Dedifferentiated amniotic fluid mesenchymal stem cell (primary cell): ENCODE data around the gene PDGFB.
A peak's percentile ranks its signal among the peaks of the same experiment; 100 is the strongest.

Experiments
- DNase-seq: peaks from one replicate; pipeline ENCODE4 v3.0.0-alpha.2; 2016; ENCODE audit errors: extremely low spot score

The PDGFB gene

DNA sequence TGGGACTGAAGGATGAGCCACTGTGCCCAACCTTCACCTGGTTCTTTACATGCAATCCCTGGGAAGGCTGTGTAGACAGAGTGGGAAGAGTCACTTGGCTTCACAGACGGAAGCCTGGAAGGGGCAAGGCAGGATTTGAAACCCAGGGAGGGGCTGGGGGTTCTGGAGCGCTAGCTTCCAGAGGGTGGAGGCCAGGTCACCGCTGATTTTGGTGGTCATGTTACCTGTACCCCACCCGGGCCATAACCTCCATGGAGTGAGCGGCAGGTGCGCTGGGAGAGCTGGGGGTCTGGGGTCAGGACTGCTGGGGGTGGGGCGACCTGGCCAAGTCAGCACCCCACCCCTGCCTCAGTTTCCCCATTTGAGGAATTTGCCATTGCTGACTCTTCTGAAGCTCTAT lies 38.3 kb downstream of the PDGFB start:
- no peak for DNase-seq

DNA sequence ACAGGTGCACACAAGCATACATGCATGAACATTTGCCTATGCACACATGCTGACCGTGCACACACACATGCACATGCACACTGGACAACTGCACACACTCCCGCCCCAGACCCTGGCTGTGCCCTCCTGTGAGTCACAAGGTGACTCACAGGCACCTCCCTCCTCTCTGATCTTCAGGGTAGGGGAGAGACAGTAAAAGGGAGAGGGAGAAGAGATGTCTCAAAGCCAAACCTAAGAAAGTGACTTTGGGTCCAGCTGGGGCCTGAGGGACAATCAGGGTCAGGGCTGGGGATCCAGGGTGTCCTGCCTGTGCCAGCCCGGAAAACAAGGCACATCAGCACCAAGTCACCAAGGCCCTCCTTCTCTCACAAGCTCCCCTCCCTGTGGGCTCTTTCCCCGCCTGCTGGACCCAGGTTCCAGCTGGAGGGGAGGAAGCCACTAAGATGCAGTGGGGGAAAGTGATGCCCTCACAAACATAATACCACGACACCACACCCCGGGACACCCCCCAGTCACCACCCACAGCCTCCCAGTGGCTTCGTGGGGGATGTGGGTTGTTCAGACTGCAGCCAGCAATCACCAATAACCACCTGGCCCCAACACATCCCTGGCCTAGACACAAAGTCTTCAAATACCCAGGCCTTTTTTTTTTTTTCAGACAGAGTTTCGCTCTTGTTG lies 39.3 kb downstream of the PDGFB start:
- no peak for DNase-seq

DNA sequence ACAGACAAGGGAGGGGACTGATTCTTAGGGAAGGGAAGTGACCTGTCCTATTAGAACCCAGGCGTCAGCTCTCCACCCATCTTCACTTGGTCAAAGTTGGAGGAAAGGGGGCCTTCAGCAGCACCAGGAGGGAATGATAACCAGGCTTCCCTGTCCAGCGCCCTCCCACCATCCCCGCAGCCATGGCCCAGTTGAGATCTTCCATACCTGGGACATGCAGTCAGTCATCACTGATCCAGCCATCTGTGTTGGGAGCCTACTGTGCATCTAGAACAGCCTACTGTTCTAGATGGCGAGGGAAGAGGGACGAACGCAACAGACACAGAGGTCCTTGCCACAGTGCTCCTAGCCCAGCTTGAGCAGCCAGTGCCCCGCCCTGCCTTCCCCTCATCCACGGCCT lies 40.6 kb downstream of the PDGFB start:
- no peak for DNase-seq

DNA sequence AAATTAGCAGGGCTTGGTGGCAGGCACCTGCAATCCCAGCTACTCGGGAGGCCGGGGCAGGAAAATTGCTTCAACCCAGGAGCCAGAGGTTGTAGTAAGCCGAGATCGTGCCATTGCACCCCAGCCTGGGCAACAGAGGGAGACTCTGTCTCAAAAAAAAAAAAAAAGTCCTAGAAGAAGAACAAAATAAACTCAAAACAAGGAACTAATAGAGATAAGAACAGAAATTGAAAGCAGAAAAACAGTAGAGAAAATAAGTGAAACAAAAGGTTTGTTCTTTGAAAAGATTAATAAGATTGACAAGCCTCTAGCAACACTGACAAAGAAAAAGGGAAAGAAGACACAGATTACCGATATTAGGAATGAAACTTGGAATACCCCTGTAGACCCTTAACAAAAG lies 47.2 kb downstream of the PDGFB start:
- DNase-seq, result no peak

DNA sequence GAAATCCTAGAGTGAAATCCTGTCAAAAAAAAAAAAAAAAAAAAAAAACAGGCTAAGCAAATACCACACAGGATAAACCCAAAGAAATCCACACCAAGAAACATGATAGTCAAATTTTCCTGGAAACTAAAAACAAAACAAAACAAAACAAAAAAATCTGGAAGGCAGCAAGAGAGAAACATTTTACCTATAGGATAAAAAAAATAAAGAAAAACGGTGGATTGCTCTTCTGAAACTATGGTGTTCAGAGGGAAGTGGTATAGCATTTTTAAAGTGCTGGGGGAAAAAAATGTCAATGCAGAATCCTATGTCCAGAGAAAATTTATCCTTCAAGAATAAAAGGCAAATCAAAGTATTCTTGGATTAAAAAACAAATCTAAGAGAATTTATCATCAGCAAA lies 50.7 kb downstream of the PDGFB start:
- no peak for DNase-seq

DNA sequence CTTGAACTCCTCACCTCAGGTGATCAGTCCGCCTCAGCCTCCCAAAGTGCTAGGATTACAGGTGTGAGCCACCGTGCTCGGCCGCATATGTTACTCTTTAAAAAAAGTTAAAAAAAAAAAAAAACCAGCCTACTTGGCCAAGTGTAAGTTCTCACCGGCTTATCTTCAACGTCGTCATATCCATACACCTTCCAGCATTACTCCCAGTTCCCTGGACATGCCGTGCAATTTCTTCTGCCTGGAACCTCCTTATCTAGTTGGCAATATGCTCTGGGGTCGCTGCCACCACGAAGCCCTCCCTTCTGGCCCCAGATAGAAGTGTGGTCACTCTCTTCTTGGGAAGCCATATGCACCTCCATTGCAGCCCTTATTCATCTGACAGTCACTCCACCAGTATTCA lies 56.0 kb downstream of the PDGFB start:
- DNase-seq, result no peak

DNA sequence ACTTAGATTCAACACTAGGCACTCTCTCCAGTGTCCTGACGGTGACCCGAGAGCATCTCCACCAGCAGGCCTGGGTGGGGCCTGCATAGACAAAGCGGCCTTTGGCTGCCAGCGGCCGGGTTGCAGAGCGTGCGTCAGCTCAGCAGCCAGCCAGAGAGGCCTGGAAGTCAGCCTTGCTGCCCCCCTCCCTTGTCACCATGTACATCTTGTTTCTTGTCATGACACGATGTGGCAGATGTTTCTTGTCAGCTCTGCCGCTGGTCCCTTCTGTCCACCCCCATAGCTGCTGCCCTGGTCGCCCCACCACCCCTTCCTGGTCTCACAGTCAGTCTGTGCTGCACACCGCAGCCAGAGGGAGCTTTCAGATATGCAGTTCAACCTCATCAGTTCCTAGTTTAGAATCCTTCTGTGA lies 59.2 kb downstream of the PDGFB start:
- DNase-seq, result no peak

DNA sequence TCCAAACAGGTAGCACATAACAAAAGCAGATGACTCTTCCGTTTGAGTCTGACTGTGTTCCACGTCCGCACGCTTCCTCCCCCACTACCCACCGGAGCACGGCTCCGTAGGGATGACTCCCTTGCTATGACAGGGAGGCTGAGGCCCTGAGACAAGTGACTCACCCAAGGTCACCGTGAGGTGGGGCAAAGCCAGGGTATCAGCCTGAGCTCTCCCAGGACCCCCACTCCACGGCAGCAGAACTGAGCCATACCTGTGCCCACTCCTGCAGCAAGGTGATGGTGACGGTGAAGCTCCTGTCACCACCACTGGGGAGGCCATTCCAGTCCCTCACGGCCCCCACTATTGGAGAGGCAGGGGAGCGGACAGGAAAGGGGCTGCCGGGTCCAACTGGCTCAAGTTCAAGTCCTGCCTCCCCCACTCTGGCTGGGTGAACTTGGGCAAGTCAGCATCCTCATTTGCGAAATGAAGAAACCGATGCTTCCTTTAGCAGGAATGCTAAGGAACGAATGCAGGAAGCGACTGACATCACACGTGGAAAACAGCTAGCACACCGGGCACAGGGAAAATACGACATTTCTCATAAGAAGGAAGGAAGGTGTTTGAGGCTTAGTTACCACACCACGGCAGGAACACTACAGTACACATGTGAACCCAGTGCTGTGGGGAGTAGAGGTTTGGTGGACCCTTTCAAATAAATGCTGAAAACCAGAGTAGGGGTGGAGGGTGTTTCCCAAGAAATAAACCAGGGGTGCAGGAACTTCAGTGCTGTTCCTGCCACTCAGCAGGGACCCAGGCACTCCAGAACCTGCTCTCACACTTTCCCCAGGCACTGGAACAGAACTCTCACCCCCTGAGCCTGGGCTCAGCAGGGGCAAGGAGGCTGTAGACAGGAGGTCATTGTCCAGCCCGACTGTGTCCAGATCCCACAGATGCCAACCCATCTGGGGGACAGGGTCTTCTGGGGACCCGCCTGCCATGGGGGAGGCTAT lies 59.9 kb downstream of the PDGFB start:
- no peak for DNase-seq

DNA sequence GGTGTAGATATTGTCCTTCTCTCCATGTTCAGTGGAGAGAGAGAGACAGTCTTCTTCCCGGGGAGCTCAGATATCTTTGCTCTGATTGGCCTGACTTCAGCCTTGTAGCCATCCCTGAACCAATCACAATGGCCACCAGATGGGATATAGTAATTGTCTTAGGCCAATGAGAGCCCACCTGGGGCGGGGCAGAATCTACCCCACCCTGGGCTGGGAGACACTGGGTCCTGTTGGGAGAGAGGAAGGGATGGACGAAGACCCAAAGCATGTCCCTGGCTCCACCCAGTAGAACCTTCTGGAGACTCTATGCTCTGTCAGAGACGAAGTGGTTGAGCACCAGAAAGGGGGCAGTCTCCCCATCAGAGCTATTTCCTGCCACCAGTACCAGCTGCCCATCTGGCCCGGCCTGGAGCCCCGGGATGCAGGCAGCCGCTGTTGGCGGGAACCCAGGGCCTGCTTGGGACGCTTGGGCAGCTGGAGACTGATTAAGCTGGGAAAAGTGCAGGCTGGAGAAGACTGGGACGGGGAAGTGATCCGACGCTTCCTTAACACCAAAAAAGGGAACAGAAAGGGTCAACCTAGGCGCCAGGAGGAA lies 60.7 kb downstream of the PDGFB start:
- no peak for DNase-seq

DNA sequence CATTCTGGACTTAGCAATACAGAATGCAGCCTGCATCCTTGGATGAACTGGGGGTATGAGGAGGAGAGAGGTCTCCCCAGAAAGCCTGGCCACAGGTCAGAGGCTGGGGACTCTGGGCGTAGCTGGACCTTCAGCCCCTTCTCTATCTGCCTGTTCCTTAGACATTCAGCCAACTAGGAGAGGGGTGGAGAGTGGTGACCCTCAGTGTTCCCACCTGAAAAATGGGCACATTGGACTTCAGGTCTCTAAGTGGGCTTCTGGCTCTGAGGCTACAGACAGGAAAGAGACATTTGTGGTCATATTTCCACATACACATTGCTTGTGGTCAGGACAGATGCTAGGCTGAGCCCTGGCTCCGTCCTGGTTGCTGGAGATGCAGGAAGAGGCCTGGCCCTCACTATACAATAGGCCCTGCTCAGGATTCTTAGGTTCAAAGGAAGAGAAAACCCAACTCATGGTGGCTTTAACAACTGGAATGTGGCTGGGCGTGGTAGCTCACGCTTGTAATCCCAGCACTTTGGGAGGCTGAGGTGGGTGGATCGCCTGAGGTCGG lies 62.2 kb downstream of the PDGFB start:
- no peak for DNase-seq

DNA sequence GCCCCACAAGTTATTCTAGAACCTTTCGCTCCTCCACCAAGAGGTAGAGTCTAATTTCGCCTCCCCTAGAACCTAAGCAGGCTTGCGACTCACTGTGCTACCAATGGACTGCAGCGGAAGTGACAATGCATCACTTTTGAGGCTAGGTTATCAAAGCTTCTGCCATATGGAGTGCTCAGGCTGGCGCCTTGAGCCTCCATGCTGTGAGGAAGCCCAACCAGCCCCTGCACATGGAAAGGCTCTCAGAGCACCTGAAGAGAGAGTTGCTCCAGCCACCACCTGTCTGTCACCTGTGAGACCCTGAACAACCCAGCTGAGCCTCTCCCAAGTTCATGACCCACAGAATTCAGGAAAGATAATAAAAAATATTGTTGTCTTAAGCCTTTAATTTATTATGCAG lies 63.0 kb downstream of the PDGFB start:
- DNase-seq, result no peak

DNA sequence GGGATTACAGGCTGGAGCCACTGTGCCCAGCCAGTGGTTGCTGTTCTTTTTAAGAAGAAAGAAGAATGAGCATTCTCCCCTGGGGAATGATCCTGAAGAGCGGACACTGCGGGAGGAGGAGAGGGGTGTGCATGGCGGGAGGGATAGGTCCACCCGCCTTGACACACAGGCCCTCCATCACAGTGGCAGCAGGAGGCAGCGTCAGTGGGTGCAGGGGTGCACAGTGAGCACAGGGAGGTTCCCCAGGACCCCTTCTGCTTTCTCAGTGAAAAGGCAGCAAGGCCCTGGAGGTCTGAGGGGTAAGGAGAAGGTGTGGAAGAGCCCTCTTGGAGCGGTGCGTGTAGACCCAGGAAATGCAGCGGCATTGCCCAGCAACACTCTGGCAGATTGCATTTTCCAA lies 63.4 kb downstream of the PDGFB start:
- DNase-seq, result no peak

DNA sequence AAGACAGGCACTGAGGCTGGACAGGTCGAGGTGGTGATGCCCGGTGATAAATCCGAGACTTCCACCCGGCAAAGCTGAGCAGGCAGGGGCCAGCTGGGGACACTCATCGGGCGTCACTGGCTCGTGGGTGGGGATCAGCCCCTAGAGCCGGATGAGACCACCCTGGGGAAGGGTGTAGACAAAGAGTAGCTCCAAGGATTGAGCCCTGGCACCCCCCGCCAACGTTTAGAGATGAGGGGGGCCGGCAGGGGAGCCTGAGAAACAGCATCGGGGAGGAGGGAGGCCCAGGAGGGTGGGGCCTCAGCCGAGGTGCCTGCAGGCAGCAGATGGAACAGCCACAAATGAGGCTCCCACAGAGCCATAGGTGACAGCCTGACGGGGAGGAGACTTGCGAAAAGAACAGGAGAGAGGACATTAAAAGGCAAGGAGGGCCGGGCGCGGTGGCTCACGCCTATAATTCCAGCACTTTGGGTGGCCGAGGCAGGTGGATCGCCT lies 64.9 kb downstream of the PDGFB start:
- no peak for DNase-seq

DNA sequence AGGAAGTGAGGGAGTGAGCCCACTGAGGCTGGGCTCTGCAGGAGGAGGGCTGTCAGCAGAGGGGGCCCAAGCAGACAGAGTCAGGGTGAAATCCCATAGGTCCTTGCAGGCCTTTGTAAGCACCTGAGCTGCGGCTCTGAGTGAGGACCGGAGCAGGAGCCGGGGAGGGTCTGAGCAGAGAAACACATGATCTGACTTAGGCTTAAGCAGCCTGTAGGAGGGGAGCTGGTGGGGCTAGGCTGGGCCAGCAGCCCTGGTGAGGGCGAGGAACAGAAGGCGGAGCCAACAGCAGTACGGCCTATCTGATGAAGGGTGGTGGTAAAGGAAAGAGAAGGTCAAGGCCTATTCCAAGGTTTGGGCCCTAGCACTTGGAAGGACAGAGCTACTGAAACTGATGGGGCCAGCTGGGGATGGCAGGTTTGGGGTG lies 65.4 kb downstream of the PDGFB start:
- no peak for DNase-seq

DNA sequence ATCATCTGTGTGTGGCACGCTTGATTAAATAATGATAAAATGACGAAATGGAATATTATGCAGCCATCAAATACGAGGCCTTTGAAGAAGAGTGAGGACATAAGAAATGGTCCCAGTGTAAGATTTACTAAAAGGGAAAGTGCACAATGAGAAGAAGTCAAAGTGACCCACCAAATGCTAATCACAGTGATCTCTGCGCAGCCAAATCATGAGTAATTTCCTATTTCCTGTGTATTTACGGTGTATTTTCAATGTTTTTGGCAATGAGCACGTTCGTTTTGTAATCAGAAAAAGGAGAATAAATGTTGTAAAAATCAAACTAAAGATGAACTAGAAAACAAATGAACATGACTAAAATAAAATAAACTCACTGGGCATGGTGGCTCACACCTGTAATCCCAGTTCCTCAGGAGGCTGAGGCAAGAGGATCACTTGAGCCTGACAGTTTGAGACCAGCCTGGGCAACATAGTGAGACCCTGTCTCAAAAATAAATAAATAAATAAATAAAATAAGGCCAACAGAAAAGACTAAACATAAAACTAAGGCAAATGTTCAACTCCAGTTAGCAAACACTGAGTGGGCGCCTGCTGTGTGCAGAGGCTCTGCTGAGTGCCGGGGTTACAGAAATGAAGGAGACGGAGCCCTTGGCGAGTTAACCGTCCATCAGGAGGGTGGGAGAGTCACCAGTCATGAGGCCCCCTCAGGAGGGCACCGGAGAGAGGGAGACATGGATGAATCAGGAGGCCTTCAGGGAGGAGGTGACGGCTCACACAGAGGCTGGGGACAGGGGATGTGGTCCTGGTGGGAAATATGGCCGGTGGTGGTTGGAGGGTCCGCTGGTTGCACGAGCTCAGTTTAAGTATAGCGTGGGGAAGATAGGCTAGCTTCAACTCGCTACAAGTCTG lies 66.3 kb downstream of the PDGFB start:
- DNase-seq, result no peak

DNA sequence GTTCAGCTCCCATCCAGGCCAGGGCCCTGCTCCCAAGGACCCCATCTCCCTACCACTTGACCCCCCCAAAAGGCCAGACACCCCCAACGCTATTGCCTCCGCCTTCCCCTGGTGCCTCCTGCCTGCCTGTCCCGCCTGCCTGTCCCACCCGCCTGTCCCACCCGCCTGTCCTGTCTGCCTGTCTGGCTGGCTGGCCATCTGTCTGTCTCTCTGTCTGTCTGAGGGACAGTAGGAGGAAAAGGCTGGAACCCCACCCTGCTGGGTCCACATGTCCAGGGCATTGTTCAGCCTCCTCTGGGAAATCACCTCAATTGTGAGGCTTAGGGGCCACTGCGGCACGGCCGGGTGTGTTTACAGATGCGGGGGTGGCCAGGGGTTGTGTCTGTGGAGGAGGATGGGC lies 67.0 kb downstream of the PDGFB start:
- DNase-seq, result no peak

DNA sequence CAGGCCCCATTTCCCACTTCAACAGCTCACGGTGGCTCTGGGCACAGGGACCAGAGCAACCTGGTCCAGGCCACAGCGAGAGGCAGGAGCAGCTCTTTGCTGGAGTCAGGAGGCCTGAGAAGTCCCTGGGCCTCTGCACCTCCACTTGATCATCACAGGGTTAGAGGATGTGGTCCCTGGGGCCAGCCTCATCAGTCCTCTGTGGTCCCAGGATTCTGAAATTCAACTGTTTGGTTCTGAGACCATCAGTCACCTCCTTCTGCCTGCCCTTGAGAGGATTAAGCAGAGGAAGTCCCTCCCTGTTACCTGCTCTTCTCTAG lies 67.4 kb downstream of the PDGFB start:
- DNase-seq, result no peak

DNA sequence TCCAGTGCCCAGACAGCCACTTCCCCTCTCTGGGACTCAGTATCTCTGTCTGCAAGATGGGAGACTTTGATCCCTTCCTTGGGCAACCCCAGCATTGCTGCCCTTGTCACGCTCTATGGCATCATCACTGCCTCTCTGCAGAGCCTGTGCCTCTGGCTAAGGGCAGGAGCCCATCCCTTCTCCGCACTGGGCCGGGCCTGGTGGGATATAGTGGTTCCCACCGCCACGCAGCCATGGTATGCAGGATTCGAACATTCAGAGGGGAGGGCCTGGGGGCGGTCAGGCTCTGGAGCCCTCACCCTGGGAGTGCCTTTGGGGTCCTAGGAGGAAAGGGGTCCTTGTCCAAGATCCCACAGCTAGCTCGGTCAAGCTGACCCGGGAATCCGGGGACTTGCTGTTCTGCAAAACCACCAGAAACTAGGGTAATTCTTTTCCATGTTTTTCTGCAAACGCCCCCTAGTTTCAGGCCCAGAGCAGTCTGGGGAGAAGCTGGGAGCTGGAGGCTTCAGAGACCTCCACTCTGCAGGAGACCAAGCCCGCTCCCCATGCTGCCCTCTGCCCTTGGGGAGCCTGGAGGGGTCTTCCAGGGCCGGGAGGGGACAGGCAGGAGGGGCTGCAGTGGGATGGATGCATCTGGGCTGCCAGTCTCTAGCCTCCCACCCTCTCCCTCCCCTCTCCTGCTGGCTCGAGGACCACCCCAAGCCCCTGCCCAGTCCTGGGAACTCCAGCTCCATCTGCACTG lies 67.9 kb downstream of the PDGFB start:
- DNase-seq, result no peak

DNA sequence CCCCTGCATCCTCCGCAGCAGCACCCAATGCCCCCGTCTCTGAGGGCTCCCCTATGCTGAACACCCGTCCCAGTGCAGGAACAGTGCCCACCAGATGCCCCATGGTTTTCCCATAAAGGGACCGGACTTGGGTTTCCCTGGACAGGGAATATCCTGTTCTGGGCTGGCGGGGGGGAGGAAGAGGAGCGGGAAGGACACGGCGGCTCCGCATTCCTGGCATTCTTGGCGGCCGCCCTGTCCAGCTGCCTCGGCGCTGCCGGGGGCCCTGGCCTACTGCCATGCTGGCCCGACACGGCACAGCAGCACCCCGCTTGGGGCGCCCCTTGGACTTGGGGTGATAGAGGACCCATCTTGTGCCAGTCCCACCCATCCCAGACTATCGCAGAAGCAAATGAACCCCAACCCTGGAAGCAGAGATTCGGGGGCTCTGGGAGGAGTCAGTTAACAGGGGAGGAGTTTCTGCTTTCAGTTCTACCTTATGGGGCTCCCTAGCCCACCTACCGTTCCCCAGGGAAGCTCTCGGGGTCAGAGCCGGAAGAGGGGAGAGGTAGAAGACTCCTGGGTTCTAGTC lies 68.6 kb downstream of the PDGFB start:
- peak; percentile 26 for DNase-seq
